Testis (tissue), 2 donors: ENCODE measurements around the gene KAT6B.

ENCODE experiments used
- CTCF ChIP-seq, 3 experiments: fragments of 450-650 bp in 2 of 3; fragments of 200-600 bp in 1 of 3; sonication (generic) in 1 of 3; IDR thresholded peaks; one replicate each; pipeline ENCODE4 v1.5.1; 2016 to 2019; ENCODE audit warnings: antibody characterized with exemption in 3 of 3, mild to moderate bottlenecking in 2 of 3, moderate library complexity in 1 of 3
- POLR2A ChIP-seq: fragments of 450-650 bp; IDR thresholded peaks from one replicate; pipeline ENCODE4 v1.6.1; 2017; ENCODE audit warnings: antibody characterized with exemption, mild to moderate bottlenecking, moderate library complexity

- TF ChIP-seq CTCF (IDR thresholded peaks at IDR 0.05) (no peak), POLR2A (no peak)
These were observed 85.8 kb downstream of the KAT6B start for GRCh38 chr10:74912182-74912581.
